HG02571 (cell line): Measurements from ENCODE around the gene GNG8.

Experiments
- ATAC-seq: cut with Tn5 transposase; IDR thresholded peaks from one replicate; pipeline ENCODE4 v1.9.1; 2021; ENCODE audit warnings: mild to moderate bottlenecking, moderate library complexity; ENCODE audit not compliant: unreplicated experiment

GNG8 gene

DNA sequence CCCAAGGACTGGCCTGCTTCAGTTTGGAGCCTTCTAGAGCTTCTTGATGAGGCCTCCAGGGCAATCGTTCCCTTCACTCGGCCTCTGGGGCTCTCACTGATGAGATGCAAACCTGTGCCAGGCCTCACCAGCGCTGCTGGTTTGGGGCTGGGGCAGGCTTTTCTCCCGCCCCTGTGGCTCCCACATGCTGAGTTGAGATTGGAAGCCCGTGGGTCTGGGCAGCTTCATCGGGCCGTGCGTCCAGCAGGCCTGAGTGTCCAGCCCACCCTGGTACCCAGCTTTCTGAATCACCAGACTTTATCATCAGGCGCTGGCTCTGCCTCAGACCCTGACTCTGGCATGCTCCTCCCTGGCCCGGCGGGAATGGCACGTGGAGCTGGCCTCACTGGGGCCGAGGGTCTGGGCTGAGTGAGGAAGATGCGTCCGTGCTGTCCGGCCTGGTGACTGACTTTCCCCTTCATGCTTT lies 30.6 kb downstream of the GNG8 start:
- ATAC-seq = no peak

GRCh38 chr19:46604781-46605355 lies 31.1 kb downstream of the GNG8 start:
- no peak for ATAC-seq

DNA sequence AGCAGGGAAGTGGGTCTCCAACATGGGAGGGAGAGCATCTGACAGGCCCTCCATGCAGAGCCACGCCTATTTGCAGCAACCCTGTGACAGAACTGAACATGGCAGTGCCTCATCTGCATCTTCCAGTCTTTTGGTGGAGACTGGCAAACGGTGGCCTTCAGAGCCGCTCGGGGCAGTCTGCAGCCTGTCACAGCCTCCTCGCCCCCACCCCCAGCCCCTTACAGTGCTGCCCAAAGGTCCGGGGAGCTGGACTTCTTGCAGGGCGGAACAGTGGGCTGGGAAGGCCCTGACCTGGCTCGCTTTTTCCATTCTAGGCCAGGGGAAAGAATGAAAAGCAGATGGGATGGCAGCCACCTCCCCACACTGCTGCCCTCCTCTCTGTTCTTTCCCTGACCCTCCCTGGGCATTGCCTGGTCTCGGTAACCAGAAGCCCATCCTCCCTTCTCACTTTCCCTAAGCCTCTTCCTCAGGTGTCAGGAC lies 32.2 kb downstream of the GNG8 start:
- no peak for ATAC-seq

DNA sequence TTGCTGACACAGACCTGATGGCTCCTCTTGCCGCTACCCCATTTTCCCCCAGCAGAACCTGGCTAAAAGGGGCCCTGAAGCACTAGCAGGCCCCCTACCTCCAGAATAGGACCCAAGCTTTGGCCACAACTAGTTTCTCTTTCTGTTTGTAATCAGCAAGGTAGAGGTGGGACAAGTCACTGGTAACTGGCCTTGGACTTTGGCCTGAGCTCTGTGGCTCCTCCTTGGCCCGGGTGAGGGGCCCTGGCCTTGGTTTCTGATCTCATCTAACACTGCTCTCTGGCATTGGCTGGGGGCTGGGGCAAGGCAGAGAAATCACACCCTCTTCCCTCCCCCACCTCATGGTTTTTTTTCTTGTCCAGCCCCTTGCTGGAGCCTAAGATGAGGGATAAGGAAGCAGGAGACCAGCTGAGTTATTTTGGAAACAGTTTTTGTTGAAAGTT lies 32.8 kb downstream of the GNG8 start:
- ATAC-seq = no peak

- no peak for ATAC-seq
Observed at GRCh38 chr19:46602392-46603194, 33.4 kb downstream of the GNG8 start.

- no peak for ATAC-seq
Observed at GRCh38 chr19:46601318-46602224, 34.4 kb downstream of the GNG8 start, which contains the start of gene CALM3. Gene CALM3, plus strand, starts transcription at chr19:46601330. Its CDS starts 105 bp downstream, at chr19:46601435.

GRCh38 chr19:46600384-46601317 lies 35.4 kb downstream of the GNG8 start:
- peak; percentile 77 for ATAC-seq

- no peak for ATAC-seq
Observed at GRCh38 chr19:46599716-46600373, 36.2 kb downstream of the GNG8 start.

- ATAC-seq = no peak
Observed at GRCh38 chr19:46598372-46598917, 37.6 kb downstream of the GNG8 start.

- no peak for ATAC-seq
Observed at GRCh38 chr19:46596008-46596407, 40.0 kb downstream of the GNG8 start.

- ATAC-seq = no peak
Observed at GRCh38 chr19:46591870-46592269, 44.1 kb downstream of the GNG8 start.

- ATAC-seq = no peak
Observed at GRCh38 chr19:46591254-46591653, 44.7 kb downstream of the GNG8 start.

DNA sequence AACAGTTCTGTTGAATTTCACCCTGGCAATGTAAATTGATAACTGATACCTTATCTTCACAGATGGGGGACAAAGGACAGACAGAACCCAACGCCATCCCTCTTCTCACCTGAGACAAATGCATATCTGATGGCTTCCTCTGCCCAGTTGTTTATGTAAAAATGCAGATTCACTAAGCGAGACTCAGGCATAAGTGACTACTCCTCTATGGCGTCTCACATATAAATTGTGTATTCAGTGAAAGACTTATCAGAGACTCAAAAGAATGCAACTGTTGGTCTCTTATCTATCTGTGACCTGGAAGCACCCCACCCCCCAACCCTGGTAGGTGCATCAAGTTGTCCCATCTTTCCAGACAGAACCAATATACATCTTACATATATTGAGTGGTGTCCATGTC lies 48.1 kb downstream of the GNG8 start:
- ATAC-seq = no peak

- ATAC-seq = no peak
Observed at GRCh38 chr19:46586294-46586693, 49.7 kb downstream of the GNG8 start.

- ATAC-seq = no peak
Observed at GRCh38 chr19:46585539-46585938, 50.5 kb downstream of the GNG8 start.
